ENCODE measurements around the gene COL9A1.

COL9A1 gene

GRCh38 chr6:70286905-70287304 lies 16.0 kb downstream of the COL9A1 start:
- no peak for DNase-seq (ENCODE audit: low spot score)

DNA sequence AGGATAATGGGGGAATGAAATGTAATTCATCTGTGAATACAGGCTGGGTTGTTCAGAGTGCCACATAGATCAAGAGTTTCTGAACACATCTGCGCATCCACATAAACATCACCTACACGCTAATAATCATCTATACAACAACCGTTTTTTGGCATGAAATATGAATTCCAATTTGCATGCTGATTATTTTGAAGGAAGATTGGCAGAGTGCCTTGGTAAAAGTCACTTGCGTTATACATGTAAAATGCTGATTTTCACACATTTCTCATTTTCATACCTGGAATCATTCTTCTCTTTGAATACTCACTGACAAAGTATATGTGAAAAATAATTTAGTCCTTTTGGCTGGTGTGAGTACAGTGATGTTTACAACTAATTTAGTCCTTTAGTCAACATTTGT lies 17.7 kb downstream of the COL9A1 start:
- DNase-seq (ENCODE audit: low spot score), result no peak

DNA sequence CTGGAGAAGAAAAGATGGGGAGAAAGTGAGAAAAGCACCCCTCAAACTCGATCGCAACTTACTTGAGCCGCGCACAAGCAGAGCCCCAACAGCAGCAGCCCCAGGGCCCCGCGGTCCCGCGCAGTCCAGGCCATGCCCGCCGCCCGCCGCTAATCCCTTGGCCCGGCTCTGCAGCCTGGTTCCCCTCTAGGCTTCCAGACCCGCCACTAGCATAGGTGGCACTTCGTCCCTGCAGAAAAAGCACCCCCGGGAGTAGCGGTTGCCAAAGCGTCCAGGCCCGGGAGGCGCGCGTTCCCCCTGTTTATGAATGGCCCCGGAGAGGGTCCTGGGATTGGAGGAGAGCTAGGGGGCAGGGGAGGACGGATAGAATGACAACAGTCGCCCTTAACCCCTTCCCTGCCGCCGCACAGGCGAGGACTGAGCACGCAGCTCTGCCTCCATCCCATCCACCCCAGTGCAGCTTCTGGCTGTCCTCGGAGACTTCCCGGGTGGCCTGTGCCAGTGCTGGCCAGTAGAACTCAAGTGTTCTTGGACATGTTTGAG lies 19.9 kb downstream of the COL9A1 start:
- DNase-seq (ENCODE audit: low spot score), result no peak

- DNase-seq (ENCODE audit: low spot score), result no peak
Measured at GRCh38 chr6:70282312-70282918, 20.5 kb downstream of the COL9A1 start.

- DNase-seq (ENCODE audit: low spot score), result no peak
Measured at GRCh38 chr6:70281923-70282311, 21.0 kb downstream of the COL9A1 start.

DNA sequence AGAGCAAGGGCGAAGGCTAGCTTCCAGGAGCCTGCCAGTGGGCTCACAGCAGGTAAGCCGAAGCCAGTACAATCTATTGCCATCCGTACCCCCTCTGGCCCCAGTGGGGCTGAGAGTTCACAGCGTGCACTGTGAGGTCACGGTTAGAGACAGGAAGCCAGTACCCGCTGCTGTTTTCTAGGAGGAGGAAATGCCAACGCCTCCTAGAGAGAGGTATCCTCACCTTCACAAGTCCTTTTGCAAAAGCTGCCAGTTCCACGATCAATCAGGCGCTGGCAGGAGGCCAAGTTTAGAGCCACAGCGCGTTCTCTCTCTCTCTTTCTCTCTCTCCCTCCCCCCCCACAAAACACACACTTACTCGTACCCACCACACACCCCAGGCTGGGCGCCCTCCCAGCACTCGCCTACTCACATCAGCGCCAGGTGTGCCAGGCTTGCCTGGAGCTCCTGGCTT lies 22.5 kb downstream of the COL9A1 start:
- DNase-seq (ENCODE audit: low spot score), result no peak

DNA sequence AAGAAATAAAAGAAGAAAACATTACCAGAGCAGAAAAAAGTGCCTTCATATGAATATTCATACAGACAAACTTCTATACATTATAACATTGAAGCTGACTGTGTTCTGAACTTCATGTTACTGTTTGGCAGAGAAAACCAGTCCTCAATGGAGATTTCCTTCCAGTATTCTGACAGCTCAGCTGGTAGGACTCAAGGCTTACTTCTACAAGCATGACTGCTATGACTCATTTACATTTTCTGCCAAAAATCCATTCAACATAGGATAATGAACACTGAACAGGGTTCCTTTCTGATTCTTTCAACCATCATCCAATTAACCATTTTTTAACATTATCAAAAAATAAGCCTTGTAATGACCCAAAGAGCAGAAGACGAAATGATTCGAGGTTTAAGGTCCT lies 25.4 kb downstream of the COL9A1 start:
- no peak for DNase-seq (ENCODE audit: low spot score)

DNA sequence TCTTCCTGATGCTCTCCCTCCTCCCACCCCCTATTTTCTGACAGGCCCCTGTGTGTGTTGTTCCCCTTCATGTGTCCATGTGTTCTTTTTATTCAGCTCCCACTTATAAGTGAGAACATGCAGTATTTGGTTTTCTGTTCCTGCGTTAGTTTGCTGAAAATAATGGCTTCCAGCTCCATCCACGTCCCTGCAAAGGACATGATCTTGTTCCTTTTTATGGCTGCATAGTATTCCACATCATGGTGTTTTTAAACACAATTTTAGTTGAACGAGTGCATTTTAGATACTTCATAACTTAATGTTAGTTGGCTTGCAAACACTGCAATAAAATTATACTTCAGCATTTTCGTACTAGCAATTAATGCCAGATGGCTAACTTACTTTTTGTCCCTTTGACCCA lies 28.5 kb downstream of the COL9A1 start:
- DNase-seq (ENCODE audit: low spot score), result no peak

GRCh38 chr6:70272071-70272470 lies 30.8 kb downstream of the COL9A1 start:
- no peak for DNase-seq (ENCODE audit: low spot score)

DNA sequence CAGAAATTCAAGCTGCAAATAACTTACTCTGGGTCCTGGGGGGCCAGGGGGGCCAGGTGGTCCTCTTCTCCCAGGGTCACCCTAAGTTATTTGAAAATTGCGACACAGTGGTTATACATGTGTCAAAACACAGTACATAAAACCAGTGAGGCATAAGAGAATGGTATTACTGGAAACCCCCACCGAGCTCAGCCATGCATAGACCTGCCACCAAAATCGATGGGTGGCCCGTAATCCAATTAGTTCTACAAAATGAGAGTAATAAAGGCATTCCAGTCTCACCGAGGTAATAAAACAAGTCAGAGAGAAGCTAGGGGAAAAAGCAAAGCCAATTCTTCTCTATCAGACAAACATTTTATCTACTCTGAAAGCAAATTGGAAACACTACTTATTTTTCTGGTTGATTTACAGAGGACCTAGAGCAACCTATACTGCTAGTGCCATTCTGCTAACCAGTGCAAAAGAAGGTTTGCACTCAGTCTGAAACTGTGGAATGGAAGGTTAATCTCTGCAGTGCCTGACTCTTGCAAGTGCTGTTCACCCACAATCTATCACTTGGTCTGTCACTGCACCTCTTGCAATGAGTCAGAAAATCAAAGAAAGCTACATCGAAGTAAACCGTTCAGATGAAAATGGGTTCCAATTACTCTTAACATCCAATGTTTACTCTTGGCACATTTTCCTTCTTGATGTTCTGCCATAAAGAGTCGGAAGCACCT lies 32.4 kb downstream of the COL9A1 start:
- DNase-seq (ENCODE audit: low spot score), result peak; percentile 24

- no peak for DNase-seq (ENCODE audit: low spot score)
Measured at GRCh38 chr6:70266142-70266541, 36.7 kb downstream of the COL9A1 start.

GRCh38 chr6:70264306-70264705 lies 38.6 kb downstream of the COL9A1 start:
- no peak for DNase-seq (ENCODE audit: low spot score)

- no peak for DNase-seq (ENCODE audit: low spot score)
Measured at GRCh38 chr6:70258483-70258882, 44.4 kb downstream of the COL9A1 start.

GRCh38 chr6:70257768-70258273 lies 45.1 kb downstream of the COL9A1 start:
- no peak for DNase-seq (ENCODE audit: low spot score)

- no peak for DNase-seq (ENCODE audit: low spot score)
Measured at GRCh38 chr6:70254784-70255183, 48.1 kb downstream of the COL9A1 start.

GRCh38 chr6:70253923-70254322 lies 49.0 kb downstream of the COL9A1 start:
- DNase-seq (ENCODE audit: low spot score), result no peak

DNA sequence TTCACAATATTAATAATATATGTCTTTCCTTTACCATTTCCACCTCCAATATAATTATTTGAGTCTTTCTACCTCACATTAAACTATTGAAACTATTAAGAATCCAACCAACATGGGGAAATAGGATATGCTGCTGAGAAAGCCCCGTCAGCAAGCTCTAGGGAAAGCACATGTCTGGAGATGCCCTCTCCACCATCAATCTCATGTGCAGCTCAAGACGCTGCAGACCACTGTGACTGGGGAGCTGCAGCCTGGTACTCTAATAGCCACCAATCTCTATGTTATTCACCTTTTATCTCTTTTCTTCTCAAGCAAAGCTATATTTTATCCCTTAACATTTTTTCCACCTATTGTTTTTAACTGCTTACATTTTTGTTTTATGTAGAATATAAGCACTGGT lies 50.3 kb downstream of the COL9A1 start:
- DNase-seq (ENCODE audit: low spot score), result no peak

DNA sequence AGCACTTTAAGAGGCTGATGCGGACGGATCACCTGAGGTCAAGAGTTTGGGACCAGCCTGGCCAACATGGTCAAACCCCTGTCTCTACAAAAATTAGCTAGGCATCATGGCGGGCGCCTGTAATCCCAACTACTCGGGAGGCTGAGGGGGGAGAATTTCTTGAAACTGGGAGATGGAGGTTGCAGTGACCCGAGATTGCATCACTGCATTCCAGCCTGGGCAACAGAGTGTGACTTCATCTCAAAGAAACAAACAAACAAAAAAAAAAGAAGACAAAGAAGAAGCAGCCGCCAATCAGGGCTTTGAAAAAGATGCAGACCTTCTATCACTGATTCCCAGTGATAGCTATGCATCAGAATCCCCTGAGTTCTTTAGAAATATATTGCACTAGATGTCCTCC lies 56.8 kb downstream of the COL9A1 start:
- DNase-seq (ENCODE audit: low spot score), result no peak

DNA sequence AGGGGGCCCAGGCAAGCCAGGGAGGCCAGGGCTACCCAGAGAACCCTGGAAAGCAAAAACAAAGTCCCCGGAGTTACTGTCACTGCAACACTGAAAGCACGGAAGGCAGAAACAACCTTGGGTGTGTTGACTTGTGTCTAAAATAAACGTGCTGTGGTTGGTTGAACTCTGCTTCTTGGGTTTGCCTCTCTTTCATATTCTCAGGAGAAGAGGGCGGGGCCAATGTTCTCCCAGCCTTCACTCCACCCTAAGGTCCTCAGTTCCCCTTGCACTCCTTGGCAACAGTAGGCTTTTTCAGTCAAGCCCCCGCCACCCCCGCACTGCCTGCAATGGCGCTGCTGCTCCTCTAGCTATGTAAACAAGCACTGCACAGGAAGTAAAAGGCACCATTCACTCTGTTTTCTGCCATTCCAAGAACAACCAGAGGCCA lies 60.9 kb downstream of the COL9A1 start:
- no peak for DNase-seq (ENCODE audit: low spot score)

DNA sequence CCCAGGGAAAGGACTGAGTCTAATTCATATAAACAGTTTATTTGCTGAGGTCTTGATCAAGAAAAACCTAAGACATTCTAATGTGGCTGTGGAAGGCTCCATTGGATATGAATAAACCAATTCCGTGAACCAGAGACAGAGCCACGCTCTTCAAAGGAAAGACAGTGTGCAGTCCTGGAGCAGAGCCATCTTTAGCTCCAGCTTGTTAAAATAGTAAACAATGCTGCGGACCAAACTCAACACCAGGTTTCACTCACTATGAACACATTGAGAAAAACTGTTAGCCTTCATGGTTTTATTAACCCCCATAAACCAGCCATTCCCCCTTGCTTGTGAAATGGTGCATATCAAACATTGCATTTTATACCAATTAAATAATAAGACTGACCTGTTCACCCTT lies 61.9 kb downstream of the COL9A1 start:
- DNase-seq (ENCODE audit: low spot score), result no peak

GRCh38 chr6:70236343-70236742 lies 66.5 kb downstream of the COL9A1 start:
- no peak for DNase-seq (ENCODE audit: low spot score)

- no peak for DNase-seq (ENCODE audit: low spot score)
Measured at GRCh38 chr6:70234561-70235236, 68.2 kb downstream of the COL9A1 start.

- DNase-seq (ENCODE audit: low spot score), result no peak
Measured at GRCh38 chr6:70231311-70231710, 71.6 kb downstream of the COL9A1 start.
